RKO (cell line): ENCODE measurements around the gene ZMYND8.
"Not testable (repeated sequence)": the region's sequence is repeated elsewhere in the genome, so short reads cannot be mapped to it uniquely, and the experiment has no call there.

Experiments used
- DNase-seq: peaks from one replicate; pipeline ENCODE4 v3.0.0-alpha.2; 2016; ENCODE audit warnings: low spot score

Gene ZMYND8

GRCh38 chr20:47356526-47357295 lies at the start of gene ZMYND8:
TSS of gene ZMYND8 (minus strand) at chr20:47356699. CDS start at chr20:47356670, 29 bp downstream.
- peak; percentile 95 for DNase-seq

DNA sequence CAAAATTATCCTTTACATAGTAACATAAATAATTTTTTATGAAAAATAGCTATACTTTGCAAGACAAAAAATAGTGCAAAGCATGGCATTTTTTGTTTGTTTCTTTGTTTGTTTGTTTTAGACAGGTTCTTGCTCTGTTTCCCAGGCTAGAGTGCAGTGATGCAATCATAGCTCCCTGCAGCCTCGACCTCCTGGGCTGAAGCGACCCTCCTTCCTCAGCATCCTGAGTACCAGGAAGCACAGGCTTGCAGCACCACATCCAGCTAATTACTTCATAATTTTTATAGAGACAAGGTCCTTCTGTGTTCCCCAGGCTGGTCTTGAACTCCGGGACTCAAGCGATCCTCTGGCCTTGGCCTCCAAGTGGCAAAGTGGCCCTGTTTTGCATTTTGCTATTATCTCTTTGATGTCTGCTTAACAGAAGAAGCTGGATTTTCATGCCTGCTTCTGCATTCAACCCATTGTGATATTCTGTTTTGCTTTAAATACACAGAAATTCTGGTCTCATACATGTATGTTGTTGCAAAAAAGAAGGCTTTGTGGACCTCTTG lies 49.4 kb upstream of the ZMYND8 start:
- DNase-seq: no peak

GRCh38 chr20:47400685-47401084 lies 44.2 kb upstream of the ZMYND8 start:
- DNase-seq: peak; percentile 40

DNA sequence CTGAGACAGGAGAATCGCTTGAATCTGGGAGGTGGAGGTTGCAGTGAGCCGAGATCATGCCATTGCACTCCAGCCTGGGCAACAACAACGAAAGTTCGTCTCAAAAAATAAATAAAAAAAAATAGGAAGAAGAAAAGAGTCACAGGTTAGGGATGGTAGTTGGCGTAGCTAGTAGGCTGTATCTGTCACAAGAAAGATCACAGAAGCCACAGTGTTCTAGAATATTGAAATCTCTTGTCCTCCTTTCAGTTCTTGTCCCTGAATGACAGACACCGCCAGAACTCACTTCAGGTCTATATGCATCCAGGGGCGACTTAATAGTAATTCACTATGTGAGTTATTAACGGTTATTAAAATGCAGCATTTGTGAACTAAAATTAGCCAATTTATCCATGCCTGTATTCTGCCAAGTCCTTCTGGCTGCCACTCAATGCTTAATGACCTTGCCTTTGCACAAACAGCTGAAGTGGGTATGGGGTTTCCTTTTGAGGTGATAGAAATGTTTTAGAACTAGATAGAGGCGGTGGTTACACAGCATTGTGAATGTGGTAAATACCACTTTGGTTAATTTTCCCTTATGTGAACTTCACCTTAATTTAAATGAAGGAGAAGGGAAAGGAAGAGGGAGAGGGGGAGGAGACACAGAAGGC lies 41.3 kb upstream of the ZMYND8 start:
- DNase-seq: no peak

- DNase-seq: no peak
These were observed 40.4 kb upstream of the ZMYND8 start for GRCh38 chr20:47396762-47397476.

DNA sequence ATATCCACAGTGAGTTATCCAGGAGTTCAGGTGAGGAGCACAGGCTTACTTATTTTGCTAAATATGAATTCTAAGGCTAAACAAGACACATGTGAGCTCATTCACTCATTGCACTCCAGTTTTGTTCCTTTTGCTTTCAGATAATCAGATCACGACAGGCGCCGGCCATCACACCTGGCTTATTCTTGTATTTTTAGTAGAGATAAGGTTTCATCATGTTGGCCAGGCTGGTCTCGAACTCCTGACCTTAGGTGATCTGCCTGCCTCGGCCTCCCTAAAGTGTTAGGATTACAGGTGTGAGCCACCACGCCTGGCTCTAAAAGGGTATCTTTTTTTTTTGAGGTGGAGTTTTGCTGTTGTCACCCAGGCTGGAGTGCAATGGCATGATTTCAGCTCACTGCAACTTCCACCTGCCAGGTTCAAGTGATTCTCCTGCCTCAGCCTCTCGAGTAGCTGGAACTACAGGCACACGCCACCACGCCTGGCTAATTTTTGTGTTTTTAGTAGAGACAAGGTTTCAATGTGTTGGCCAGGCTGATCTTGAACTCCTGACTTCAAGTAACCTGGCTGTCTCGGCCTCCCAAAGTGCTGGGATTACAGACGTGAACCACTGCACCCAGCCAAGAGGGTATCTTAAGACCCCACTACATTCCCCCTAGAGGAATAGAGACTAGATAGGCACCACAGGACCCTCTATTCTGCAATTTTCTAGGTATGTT lies 37.5 kb upstream of the ZMYND8 start:
- not testable (repeated sequence) for DNase-seq

DNA sequence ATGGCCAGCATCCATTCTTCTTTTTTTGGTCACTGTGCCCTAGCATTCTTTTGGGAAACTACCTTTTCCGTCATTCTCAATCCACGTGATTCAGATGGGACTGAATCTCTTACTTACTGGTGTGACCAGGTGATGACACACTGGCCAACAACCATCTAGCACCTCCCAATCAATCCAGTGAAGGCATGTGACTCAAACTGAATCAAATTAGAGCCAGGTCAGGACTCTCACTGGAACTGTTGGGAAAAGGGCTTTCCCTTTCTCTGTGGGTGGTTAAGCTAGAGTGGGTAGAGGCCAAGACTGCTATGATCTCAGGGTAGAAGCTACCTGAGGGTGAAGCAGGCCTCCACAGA lies 36.2 kb upstream of the ZMYND8 start:
- peak; percentile 89 for DNase-seq

- DNase-seq: peak; percentile 98
These were observed 35.7 kb upstream of the ZMYND8 start for GRCh38 chr20:47392015-47392720.

DNA sequence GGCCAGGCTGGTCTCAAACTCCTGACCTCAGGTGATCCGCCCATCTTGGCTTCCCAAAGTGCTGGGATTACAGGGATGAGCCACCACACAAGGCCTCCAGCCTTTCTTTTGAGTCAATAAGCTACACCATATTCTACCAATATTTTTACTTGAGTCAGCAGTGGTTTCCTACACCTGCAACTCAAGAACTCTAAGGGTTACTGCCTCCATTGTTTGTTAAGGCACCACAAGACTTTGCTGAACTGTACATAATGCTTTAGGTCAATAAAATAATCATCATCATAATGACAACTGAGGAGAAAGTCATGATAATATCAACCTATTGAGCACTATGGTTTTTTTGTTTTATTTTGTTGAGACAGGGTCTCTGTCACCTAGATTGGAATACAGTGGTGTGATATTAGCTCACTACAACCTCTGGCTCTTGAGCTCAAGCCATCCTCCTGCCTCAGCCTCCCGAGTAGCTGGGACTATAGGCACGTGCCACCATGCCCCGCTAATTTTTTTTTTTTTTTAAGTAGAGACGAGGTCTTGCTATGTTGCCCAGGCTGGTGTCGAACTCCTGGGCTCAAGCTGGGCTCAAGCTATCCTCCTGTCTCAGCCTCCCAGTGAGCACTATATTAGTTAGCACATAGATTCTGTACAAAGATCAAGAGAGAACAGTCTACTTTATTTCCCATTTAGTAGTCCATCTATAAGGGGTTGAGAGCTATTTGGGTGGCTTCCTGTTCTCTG lies 34.9 kb upstream of the ZMYND8 start:
- no peak for DNase-seq

DNA sequence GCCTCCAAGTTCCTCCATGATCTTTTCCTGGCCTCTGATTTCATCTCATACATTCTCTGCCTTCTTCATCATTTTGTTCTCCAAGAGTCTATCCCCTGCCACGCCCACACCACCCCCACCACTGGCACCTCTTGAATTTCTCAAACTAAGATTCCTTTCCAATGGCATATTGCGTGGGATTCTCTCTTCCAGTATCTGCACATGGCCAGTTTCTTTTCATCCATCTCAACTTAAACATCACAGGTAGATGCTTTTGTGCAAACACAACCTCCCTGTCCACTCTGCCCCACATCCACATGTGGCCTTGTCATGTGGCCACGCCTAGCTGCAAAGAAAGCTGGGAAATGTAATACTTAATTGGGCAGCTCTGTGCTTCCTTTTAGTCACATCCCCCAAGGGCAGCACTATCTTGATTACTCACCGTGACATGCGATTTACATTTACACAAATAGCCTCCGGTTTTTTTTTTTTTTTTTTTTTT lies 33.4 kb upstream of the ZMYND8 start:
- DNase-seq: peak; percentile 81

- not testable (repeated sequence) for DNase-seq
These were observed 29.5 kb upstream of the ZMYND8 start for GRCh38 chr20:47385968-47386367.

DNA sequence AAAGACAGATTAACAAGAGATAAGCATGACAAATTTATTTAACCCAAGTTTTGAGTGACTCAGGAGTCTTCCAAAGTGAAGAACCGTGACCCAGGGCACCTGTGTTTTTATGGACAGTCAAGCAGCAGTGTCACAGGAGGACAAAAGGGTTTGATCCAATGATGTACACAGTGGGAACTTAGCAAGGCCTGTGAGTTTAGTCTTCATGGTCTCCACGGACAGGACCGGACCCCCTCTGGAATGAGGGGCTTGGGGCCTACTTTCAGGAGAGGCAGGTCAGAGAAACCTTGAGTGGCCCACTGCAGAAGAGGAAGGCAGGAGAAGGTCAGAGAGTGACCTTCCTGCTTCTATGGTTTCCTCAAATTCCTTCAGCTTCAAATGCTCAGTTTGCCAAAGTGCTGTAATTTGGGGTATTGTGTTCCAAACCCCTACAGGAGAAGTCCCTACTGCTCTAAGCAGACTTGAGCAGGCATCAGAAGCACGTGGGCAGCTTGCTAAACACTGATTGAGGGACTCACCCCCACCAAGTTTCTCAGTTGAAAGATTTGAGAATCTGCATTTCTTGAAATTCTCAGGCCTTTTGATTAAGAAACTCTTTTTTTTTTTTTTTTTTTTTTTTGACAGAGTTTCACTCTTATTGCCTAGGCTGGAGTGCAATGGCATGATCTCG lies 26.4 kb upstream of the ZMYND8 start:
- no peak for DNase-seq

DNA sequence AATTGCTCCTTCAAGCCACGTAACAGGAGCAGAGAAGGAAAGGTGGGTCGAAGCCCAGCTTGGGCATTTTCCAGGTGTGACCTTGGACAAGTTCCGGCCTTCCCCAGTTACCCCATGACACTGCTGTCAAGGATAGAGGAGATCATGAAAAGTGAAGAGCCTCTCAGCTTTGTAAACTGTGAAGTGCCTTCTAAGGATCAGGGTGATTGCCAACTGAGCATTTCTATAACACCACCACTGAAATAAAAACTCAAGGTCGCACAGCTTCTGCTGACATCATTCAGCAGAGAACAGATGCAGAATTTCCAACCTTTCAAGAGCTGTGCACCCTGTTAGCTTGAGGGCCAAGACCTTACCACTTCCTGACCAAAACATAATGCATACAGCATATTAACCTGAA lies 24.0 kb upstream of the ZMYND8 start:
- no peak for DNase-seq

DNA sequence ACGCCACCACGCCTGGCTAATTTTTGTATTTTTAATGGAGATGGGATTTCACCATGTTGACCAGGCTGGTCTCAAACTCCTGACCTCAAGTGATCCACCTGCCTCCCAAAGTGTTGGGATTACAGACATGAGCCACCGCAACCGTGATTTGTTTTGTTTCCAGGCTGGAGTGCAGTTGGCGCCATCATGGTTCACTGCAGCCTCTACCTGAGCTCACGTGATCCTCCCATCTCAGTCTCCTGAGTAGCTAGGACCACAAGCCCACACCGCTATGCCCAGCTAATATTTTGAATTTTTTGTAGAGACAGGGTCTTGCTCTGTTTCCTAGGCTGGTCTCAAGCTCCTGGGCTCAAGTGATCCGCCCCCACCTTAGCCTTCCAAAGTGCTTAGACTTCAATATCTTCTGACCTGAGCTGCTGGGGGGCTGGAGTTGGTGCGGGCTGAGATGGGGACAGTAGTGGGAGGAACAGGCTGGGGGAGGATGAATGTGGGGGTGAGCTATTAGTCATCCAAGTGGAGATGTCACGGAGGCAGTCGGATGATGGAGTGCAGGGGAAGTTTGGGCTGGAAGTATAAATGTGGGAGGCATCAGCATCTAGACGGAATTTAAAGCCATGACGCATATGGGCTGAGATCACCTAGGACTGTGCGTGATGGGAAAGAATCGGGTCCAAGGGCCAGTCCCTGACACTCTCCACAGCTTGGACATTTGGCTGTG lies 23.1 kb upstream of the ZMYND8 start:
- DNase-seq: peak; percentile 84

GRCh38 chr20:47377122-47377722 lies 20.7 kb upstream of the ZMYND8 start:
- DNase-seq: no peak

- DNase-seq: not testable (repeated sequence)
These were observed 19.7 kb upstream of the ZMYND8 start for GRCh38 chr20:47376096-47376643.

- DNase-seq: not testable (repeated sequence)
These were observed 17.6 kb upstream of the ZMYND8 start for GRCh38 chr20:47374121-47374520.

GRCh38 chr20:47373206-47373733 lies 16.8 kb upstream of the ZMYND8 start:
- DNase-seq: no peak
